Measurements from ENCODE around the gene TMEM217.

The TMEM217 gene

DNA sequence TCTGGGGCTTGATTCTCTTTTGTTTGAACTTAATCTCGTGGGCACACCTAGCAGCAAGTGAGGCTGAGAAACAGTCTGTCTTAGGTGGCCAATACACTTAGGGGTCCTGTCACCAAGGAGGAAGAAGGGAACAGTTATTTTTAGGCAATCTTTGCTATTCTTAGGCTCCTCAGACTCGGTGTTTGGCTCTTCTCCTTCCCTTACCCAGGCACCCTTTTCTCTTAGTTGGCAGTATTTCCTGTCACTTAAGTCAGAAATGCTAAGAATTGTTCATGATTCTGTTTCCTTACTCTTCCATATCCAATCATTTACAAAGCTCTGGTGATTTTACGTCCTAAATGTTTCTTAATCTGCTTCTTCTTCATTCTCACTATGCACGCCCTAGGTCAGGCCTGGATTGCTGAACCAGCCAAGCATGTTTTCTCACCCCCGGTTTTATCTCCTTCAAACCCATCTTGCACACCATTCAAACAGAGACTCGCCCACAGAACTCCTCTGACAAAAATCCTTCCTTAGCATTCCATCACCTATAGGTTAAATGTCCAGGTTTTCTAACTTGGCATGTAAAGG lies 45.2 kb upstream of the TMEM217 start:
- TF ChIP-seq, protein P1, sequence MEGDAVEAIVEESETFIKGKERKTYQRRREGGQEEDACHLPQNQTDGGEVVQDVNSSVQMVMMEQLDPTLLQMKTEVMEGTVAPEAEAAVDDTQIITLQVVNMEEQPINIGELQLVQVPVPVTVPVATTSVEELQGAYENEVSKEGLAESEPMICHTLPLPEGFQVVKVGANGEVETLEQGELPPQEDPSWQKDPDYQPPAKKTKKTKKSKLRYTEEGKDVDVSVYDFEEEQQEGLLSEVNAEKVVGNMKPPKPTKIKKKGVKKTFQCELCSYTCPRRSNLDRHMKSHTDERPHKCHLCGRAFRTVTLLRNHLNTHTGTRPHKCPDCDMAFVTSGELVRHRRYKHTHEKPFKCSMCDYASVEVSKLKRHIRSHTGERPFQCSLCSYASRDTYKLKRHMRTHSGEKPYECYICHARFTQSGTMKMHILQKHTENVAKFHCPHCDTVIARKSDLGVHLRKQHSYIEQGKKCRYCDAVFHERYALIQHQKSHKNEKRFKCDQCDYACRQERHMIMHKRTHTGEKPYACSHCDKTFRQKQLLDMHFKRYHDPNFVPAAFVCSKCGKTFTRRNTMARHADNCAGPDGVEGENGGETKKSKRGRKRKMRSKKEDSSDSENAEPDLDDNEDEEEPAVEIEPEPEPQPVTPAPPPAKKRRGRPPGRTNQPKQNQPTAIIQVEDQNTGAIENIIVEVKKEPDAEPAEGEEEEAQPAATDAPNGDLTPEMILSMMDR (IDR thresholded peaks at IDR 0.05; ENCODE audit: insufficient read depth, low read length, poor library complexity, severe bottlenecking): no peak
- no peak for TF ChIP-seq EZH2phosphoT487 (conservative IDR thresholded peaks at IDR 0.05; ENCODE audit: low read length)
- no peaks in the 10 kb centered on the region for H4K20me1 ChIP-seq (ENCODE audit: low read depth, low read length)
- no peaks in the 10 kb centered on the region for H3F3A ChIP-seq (ENCODE audit: insufficient read depth)
- no peaks in the 10 kb centered on the region for H3K79me2 ChIP-seq (ENCODE audit: insufficient read depth, low read length)
- H3K9ac ChIP-seq (ENCODE audit: low read length): no peak overlapping the region
- no peak overlapping the region for H3K4me2 ChIP-seq (ENCODE audit: low read depth, low read length, poor library complexity, severe bottlenecking)
- H3K36me3 ChIP-seq (ENCODE audit: low read length): no peaks in the 10 kb centered on the region
- no peaks in the 10 kb centered on the region for H3K9me2 ChIP-seq (replicated peaks; ENCODE audit: insufficient read depth, low read length)
- H2AFZ ChIP-seq (ENCODE audit: low read depth, low read length, severe bottlenecking): no peak overlapping the region
- H3K9me3 ChIP-seq (ENCODE audit: insufficient read depth, low read length): no peaks in the 10 kb centered on the region
- H3K4me3 ChIP-seq (ENCODE audit: insufficient read depth, low read length, poor library complexity, severe bottlenecking): no peak overlapping the region
- no peaks in the 10 kb centered on the region for H3K27me3 ChIP-seq (ENCODE audit: low read length)
- H3K27ac ChIP-seq (ENCODE audit: low read depth, low read length): no peak overlapping the region

DNA sequence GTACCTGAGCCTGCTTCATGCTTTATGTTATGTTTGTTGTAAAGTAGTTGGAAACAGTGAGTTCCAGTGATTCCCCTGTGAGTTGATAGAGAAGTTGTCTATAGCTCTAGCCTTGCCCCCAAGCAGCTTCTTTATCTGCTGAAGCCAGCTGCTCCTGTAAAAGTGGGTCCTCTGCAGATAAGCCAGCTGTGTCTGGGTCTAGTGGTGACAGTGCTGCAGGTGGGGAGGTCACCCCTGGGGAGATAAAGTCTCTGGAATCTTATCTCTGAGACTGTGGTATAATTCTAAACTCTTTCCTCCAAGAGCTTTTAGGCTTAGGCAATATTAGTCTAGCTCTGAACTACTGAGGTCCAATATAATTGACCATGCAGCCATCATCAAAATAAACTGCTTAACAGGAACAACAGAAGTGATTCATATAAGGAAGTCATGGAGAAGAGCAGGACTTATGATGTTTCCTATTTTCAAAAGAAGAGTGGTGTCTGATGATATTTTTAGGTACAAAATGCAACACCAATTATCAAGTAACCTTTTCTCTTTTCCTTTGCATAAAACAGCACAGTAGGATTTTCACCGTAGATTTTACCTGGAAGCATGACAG lies 44.2 kb upstream of the TMEM217 start:
- Histone ChIP-seq H3K79me2 (ENCODE audit: insufficient read depth, low read length) (no peaks in the 10 kb centered on the region), H3K4me3 (ENCODE audit: insufficient read depth, low read length, poor library complexity, severe bottlenecking) (no peak overlapping the region), H3K9me3 (ENCODE audit: insufficient read depth, low read length) (no peaks in the 10 kb centered on the region), H3K36me3 (ENCODE audit: low read length) (0 out of 2 replicates have a peak, but pooled peaks cover 3% of the 10 kb centered on the region), H4K20me1 (ENCODE audit: low read depth, low read length) (no peaks in the 10 kb centered on the region), H2AFZ (ENCODE audit: low read depth, low read length, severe bottlenecking) (no peak overlapping the region), H3K9ac (ENCODE audit: low read length) (no peak overlapping the region), H3K4me2 (ENCODE audit: low read depth, low read length, poor library complexity, severe bottlenecking) (no peak overlapping the region), H3K27me3 (ENCODE audit: low read length) (no peaks in the 10 kb centered on the region), H3F3A (ENCODE audit: insufficient read depth) (no peaks in the 10 kb centered on the region), H3K9me2 (replicated peaks; ENCODE audit: insufficient read depth, low read length) (no peaks in the 10 kb centered on the region), H3K27ac (ENCODE audit: low read depth, low read length) (no peak overlapping the region)
- TF ChIP-seq, protein P1 (IDR thresholded peaks at IDR 0.05; ENCODE audit: insufficient read depth, low read length, poor library complexity, severe bottlenecking): no peak
- TF ChIP-seq EZH2phosphoT487 (conservative IDR thresholded peaks at IDR 0.05; ENCODE audit: low read length): no peak

- no peak overlapping the region for H3K4me2 ChIP-seq (ENCODE audit: low read depth, low read length, poor library complexity, severe bottlenecking)
- no peaks in the 10 kb centered on the region for H4K20me1 ChIP-seq (ENCODE audit: low read depth, low read length)
- no peak overlapping the region for H3K4me3 ChIP-seq (ENCODE audit: insufficient read depth, low read length, poor library complexity, severe bottlenecking)
- no peak overlapping the region for H3K9ac ChIP-seq (ENCODE audit: low read length)
- 0 out of 2 replicates have a peak, but pooled peaks cover 4% of the 10 kb centered on the region for H3K36me3 ChIP-seq (ENCODE audit: low read length)
- TF ChIP-seq, protein P1 (IDR thresholded peaks at IDR 0.05; ENCODE audit: insufficient read depth, low read length, poor library complexity, severe bottlenecking): no peak
- no peak for TF ChIP-seq EZH2phosphoT487 (conservative IDR thresholded peaks at IDR 0.05; ENCODE audit: low read length)
- H3K27me3 ChIP-seq (ENCODE audit: low read length): no peaks in the 10 kb centered on the region
- H3K79me2 ChIP-seq (ENCODE audit: insufficient read depth, low read length): no peaks in the 10 kb centered on the region
- no peaks in the 10 kb centered on the region for H3F3A ChIP-seq (ENCODE audit: insufficient read depth)
- no peaks in the 10 kb centered on the region for H3K9me2 ChIP-seq (replicated peaks; ENCODE audit: insufficient read depth, low read length)
- H3K9me3 ChIP-seq (ENCODE audit: insufficient read depth, low read length): no peaks in the 10 kb centered on the region
- no peak overlapping the region for H3K27ac ChIP-seq (ENCODE audit: low read depth, low read length)
- no peak overlapping the region for H2AFZ ChIP-seq (ENCODE audit: low read depth, low read length, severe bottlenecking)
These were observed 42.0 kb upstream of the TMEM217 start for GRCh38 chr6:37299990-37300389.

Data from SU-DHL-6 (cell line).